ENCODE data around the gene FBRSL1. TPM values are rescaled to one million over a fixed set of nuclear protein-coding genes. Genes with fewer than 3 reads are reported as not detected.

The FBRSL1 gene
- total RNA-seq, 1 donor: 3.9 TPM

DNA sequence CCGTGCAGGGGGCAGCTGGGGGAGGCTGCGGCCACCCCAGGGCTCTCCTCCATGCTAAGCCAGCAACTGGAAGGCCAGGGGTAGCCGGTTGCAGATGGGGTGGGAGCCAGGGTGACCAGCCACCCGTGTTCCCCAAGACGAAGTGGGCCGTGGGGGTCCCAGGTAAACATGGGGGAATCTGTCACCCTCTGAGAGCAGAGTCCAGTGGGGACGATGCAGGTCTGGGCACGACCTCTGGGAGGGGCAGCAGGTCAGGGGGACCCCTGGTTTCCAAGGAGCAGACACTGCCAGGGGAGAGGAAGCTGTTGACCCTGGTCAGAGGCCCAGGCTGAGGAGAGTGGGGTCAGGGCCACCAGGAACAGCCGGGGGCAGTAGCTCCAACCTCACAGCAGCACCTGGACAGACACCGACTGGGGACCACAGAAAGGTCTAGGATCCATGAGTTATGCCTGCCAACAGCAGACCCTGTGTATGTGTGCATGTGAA, 35.0 kb upstream of the FBRSL1 start:
- TF ChIP-seq, protein P1, sequence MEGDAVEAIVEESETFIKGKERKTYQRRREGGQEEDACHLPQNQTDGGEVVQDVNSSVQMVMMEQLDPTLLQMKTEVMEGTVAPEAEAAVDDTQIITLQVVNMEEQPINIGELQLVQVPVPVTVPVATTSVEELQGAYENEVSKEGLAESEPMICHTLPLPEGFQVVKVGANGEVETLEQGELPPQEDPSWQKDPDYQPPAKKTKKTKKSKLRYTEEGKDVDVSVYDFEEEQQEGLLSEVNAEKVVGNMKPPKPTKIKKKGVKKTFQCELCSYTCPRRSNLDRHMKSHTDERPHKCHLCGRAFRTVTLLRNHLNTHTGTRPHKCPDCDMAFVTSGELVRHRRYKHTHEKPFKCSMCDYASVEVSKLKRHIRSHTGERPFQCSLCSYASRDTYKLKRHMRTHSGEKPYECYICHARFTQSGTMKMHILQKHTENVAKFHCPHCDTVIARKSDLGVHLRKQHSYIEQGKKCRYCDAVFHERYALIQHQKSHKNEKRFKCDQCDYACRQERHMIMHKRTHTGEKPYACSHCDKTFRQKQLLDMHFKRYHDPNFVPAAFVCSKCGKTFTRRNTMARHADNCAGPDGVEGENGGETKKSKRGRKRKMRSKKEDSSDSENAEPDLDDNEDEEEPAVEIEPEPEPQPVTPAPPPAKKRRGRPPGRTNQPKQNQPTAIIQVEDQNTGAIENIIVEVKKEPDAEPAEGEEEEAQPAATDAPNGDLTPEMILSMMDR (IDR thresholded peaks at IDR 0.05; ENCODE audit: insufficient read depth, low read depth, low read length): no peak
- H3K4me3 ChIP-seq (ENCODE audit: low read depth, low read length): no peak overlapping the region

DNA sequence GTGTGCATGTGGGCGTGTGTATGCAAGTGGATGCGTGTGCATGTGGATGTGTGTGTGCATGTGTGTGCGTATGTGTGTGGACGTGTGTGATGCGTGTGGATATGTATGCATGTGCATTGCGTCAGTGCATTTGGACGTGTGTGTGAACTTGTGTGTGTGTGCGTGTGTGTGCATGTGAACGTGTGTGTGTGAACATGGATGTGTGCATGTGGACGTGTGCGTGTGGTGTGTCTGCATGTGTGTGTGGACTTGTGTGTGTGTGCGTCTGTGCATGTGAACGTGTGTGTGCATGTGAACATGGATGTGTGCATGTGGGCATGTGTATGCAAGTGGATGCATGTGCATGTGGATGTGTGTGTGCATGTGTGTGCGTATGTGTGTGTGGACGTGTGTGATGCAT, 34.4 kb upstream of the FBRSL1 start:
- DNase-seq (ENCODE audit: low read depth): no peak
- H3K4me3 ChIP-seq (ENCODE audit: low read depth, low read length): no peak overlapping the region
- TF ChIP-seq, protein P1 (IDR thresholded peaks at IDR 0.05; ENCODE audit: insufficient read depth, low read depth, low read length): no peak

More for the DNA sequence above, 35.0 kb upstream of the FBRSL1 start:
- no peak for DNase-seq (ENCODE audit: low read depth)

DNA sequence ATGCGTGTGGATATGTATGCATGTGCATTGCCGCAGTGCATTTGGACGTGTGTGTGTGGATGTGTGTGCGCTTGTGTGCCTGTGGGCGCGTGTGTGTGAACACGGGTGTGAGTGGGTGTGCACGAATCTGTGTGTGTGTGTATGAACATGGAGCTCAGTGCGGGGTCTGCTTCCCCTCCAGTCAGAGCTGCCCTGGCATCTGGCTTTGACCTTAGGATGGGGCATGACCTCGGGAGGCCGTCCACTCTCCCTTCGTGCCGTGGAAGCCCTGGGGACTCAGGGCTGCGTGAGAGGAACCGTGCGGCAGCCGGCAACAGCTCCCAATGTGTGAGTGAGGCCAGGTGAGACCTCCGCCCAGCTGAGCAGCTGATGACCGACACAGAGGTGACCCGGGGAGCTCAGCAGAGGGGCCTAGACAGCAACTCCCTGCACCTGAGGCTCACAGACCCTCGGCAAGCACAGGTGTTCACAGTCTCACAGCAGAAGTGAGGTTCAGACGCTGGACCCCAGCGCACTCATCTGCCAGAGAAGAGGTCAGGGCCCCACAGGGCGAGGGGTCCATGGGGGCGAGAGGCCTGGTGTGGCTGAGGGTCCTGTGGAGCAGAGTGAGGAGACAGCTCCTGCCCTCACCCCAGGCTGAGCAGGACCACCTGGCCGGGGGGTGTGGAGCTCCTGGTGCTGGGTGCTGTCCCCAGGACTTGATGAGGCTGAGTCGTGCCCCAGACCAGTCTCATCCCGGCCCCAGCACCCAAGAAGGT, 33.6 kb upstream of the FBRSL1 start:
- DNase-seq (ENCODE audit: low read depth): no peak
- TF ChIP-seq, protein P1 (IDR thresholded peaks at IDR 0.05; ENCODE audit: insufficient read depth, low read depth, low read length): no peak
- H3K4me3 ChIP-seq (ENCODE audit: low read depth, low read length): no peak overlapping the region

DNA sequence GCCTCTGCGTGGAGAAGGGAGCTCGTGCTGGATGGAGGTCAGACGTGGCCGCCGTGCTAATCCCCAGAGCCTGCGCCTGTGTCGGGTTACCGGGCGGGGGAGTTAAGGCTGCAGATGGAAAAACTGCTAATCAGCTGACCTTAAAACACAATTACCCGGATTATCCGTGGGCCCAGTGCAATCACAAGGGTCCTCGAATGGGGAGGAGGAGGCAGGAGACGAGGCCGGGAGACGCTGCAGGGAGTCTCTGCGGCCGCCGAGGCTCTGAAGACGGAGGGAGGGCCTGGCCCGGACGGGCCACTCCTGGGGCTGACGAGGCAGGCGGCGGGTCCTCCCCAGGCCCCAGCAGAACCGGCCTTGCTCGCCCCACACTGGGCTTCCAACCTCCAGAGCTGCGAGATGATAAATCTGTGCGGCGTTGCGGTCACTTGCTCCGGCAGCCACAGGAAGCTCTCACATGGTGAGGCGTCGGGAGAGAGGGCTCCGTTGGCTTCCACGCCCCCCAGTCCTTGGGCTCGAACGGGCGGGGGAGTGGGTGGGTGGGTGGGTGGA, 32.9 kb upstream of the FBRSL1 start:
- TF ChIP-seq, protein P1 (IDR thresholded peaks at IDR 0.05; ENCODE audit: insufficient read depth, low read depth, low read length): no peak
- H3K4me3 ChIP-seq (ENCODE audit: low read depth, low read length): no peak overlapping the region
- no peak for DNase-seq (ENCODE audit: low read depth)

DNA sequence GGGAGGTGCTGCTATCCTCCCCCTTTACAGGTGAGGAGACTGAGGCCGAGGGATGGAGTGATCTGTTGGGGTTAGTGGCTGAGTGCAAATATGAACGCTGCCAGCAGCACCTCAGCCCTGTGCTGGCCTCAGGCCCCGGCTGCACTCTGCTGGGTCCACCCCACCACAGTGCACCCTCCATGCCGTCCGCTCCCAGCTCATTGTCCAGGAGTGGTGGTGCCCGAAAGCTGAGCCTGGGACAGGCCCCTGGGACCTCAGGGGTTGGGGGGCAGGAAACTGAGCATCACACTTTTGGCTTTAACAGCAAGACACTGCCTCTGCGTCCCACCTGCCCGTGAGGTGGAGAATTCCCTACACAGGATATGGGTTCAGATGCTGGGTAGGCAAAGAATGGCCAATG, 31.5 kb upstream of the FBRSL1 start:
- TF ChIP-seq, protein P1 (IDR thresholded peaks at IDR 0.05; ENCODE audit: insufficient read depth, low read depth, low read length): no peak
- DNase-seq (ENCODE audit: low read depth): no peak
- H3K4me3 ChIP-seq (ENCODE audit: low read depth, low read length): no peak overlapping the region

DNA sequence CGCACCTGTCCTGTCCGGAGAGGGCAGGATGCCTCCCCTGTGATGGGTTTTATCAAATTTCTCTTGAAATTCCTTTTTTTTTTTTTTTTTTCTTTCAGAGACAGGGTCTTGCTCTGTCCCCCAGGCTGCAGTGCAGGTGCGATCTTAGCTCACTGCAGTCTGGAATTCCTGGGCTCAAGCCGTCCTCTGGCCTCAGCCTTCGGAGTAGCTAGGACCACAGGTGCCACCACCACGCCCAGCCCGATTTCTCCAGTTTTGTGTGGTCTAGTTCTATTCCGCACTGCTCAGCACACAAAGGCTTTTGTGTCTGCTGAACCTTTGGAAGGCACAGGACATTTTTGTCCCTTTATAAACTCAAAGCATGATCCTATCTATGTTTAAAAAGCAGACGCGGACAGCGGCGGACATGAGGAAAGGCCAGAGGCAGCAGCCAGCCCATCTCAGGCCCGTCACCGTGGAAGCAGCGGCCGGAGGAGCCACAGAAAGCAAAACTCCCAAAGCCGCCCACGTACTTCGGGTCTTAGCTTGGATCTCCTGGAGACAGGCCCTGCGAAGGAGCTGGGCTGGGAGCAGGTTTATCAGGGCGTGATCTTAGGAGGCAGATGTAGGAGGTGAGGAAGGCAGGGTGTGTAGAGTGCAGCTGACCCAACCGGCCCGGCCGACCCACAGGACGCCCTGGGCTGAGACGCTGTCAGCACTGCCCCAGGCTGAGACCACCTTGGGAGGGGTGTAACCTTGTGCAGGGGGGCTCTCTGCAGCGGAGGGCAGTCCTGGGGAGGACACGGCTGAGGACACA, 30.9 kb upstream of the FBRSL1 start:
- no peak overlapping the region for H3K4me3 ChIP-seq (ENCODE audit: low read depth, low read length)
- TF ChIP-seq, protein P1 (IDR thresholded peaks at IDR 0.05; ENCODE audit: insufficient read depth, low read depth, low read length): no peak
- DNase-seq (ENCODE audit: low read depth): no peak

All from fibroblast of villous mesenchyme (primary cell).